HL-60 (cell line): ENCODE results near the gene PGS1.

Experiments
- DNase-seq, 2 experiments: peaks; one replicate each; pipeline ENCODE4 v3.0.0-alpha.2; 2010 to 2020; ENCODE audit warnings: low read depth in 1 of 2, low spot score in 1 of 2
- H3K27ac ChIP-seq: fragments of 250-450 bp; sonication (Bioruptor Pico); replicated peaks from 2 replicates; pipeline ENCODE4 v1.5.1; 2020; ENCODE audit warnings: mild to moderate bottlenecking, moderate library complexity
- H3K27me3 ChIP-seq: fragments of 250-450 bp; sonication (Bioruptor Pico); 2 replicates; pipeline ENCODE4 v1.5.1; 2021; ENCODE audit warnings: mild to moderate bottlenecking, moderate library complexity; ENCODE audit not compliant: insufficient read depth, poor library complexity, severe bottlenecking
- H3K4me3 ChIP-seq: replicated peaks from 2 replicates; pipeline ENCODE4 v1.5.1; 2011; ENCODE audit warnings: mild to moderate bottlenecking, control low read depth, low read length; ENCODE audit not compliant: insufficient read depth
- CTCF ChIP-seq: IDR thresholded peaks from one replicate; pipeline ENCODE4 v1.5.1; 2011; ENCODE audit warnings: low read length, control low read depth, inconsistent platforms; ENCODE audit not compliant: insufficient read depth
- GABPA ChIP-seq: IDR thresholded peaks from 2 replicates; pipeline ENCODE4 v1.6.1; 2012; ENCODE audit warnings: low read depth
- POLR2AphosphoS5 ChIP-seq: IDR thresholded peaks from 2 replicates; pipeline ENCODE4 v1.6.1; 2012; ENCODE audit warnings: low read depth
- SPI1 ChIP-seq: IDR thresholded peaks from 2 replicates; pipeline ENCODE4 v1.6.1; 2012; ENCODE audit warnings: low read depth, mild to moderate bottlenecking, borderline replicate concordance
- TF ChIP-seq, protein P1 (sequence below): IDR thresholded peaks from 2 replicates; pipeline ENCODE4 v1.6.1; 2012; ENCODE audit warnings: low read depth; ENCODE audit not compliant: insufficient replicate concordance

PGS1 gene

GRCh38 chr17:78349891-78350642, 28.4 kb upstream of the PGS1 start:
- DNase-seq, result no peak
- Histone ChIP-seq H3K27me3 (no peaks in the 10 kb centered on the region), H3K4me3 (no peak overlapping the region), H3K27ac (no peak overlapping the region)
- TF ChIP-seq GABPA, result no peak

- no peaks in the 10 kb centered on the region for H3K27me3 ChIP-seq
- H3K27ac ChIP-seq, result no peak overlapping the region
- no peak for TF ChIP-seq POLR2AphosphoS5
- no peak for TF ChIP-seq CTCF
- TF ChIP-seq, protein P1, sequence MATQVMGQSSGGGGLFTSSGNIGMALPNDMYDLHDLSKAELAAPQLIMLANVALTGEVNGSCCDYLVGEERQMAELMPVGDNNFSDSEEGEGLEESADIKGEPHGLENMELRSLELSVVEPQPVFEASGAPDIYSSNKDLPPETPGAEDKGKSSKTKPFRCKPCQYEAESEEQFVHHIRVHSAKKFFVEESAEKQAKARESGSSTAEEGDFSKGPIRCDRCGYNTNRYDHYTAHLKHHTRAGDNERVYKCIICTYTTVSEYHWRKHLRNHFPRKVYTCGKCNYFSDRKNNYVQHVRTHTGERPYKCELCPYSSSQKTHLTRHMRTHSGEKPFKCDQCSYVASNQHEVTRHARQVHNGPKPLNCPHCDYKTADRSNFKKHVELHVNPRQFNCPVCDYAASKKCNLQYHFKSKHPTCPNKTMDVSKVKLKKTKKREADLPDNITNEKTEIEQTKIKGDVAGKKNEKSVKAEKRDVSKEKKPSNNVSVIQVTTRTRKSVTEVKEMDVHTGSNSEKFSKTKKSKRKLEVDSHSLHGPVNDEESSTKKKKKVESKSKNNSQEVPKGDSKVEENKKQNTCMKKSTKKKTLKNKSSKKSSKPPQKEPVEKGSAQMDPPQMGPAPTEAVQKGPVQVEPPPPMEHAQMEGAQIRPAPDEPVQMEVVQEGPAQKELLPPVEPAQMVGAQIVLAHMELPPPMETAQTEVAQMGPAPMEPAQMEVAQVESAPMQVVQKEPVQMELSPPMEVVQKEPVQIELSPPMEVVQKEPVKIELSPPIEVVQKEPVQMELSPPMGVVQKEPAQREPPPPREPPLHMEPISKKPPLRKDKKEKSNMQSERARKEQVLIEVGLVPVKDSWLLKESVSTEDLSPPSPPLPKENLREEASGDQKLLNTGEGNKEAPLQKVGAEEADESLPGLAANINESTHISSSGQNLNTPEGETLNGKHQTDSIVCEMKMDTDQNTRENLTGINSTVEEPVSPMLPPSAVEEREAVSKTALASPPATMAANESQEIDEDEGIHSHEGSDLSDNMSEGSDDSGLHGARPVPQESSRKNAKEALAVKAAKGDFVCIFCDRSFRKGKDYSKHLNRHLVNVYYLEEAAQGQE, result no peak
- TF ChIP-seq SPI1, result peak; percentile 34; the same call in 1 of the 2 replicates
- no peak for TF ChIP-seq GABPA
- no peak overlapping the region for H3K4me3 ChIP-seq
- DNase-seq, result peak in 1 of 2 experiments; percentile 50
Observed at GRCh38 chr17:78351449-78352006, 26.9 kb upstream of the PGS1 start.

DNA sequence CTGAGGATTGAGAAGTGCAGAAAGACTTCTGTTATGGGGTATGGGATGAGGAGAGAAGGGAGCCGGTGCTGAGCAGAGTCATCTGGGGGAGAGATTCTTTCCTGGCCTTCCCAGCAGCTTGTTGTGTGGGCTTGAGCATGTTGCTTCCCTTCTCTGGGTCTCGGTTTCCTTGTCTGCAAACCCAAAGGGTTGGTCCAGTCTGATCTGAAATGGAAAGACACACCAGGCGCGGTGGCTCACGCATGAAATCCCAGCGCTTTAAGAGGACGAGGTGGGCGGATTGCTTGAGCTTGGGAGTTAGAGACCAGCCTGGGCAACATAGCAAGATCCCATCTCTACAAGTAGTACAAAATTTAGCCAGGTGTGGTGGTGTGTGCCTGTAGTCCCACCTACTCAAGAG, 24.6 kb upstream of the PGS1 start:
- peaks cover 8% of the 10 kb centered on the region for H3K27me3 ChIP-seq
- no peak overlapping the region for H3K4me3 ChIP-seq
- no peak for DNase-seq
- H3K27ac ChIP-seq, result no peak overlapping the region
- TF ChIP-seq, protein P1, result no peak
- TF ChIP-seq SPI1, result no peak
- no peak for TF ChIP-seq CTCF
- TF ChIP-seq GABPA, result no peak

GRCh38 chr17:78355045-78355641, 23.3 kb upstream of the PGS1 start:
- H3K27ac ChIP-seq, result no peak overlapping the region
- no peak for TF ChIP-seq CTCF
- TF ChIP-seq POLR2AphosphoS5, result no peak
- TF ChIP-seq SPI1, result no peak
- TF ChIP-seq GABPA, result no peak
- TF ChIP-seq, protein P1, result no peak
- no peak for DNase-seq
- H3K27me3 ChIP-seq, result peaks cover 14% of the 10 kb centered on the region
- no peak overlapping the region for H3K4me3 ChIP-seq
